Stomach (tissue), 4 donors: ENCODE measurements around the gene MRPL55.

Experiments
- CTCF ChIP-seq, 7 experiments: fragments of 450-650 bp in 4 of 7; fragments of 200-600 bp in 3 of 7; sonication (generic) in 3 of 7; IDR thresholded peaks; one replicate each; pipeline ENCODE4 v1.5.1; 2016 to 2019; ENCODE audit warnings: antibody characterized with exemption in 7 of 7, control low read depth in 2 of 7, mild to moderate bottlenecking in 1 of 7
- EP300 ChIP-seq: sonication (generic); formaldehyde crosslinking; IDR thresholded peaks from one replicate; pipeline ENCODE4 v1.6.1; 2017; ENCODE audit warnings: antibody characterized with exemption
- POLR2A ChIP-seq, 4 donors: fragments of 450-650 bp; IDR thresholded peaks; one replicate each; pipeline ENCODE4 v1.6.1; 2016; ENCODE audit warnings: antibody characterized with exemption in 4 of 4, control low read depth in 2 of 4, mild to moderate bottlenecking in 1 of 4, moderate library complexity in 1 of 4
- POLR2AphosphoS5 ChIP-seq, 3 donors: sonication (generic); formaldehyde crosslinking; IDR thresholded peaks; one replicate each; pipeline ENCODE4 v1.6.1; 2016; ENCODE audit warnings: antibody characterized with exemption in 3 of 3

GRCh38 chr1:228095938-228096337, 13.2 kb downstream of the MRPL55 start:
- TF ChIP-seq CTCF (IDR thresholded peaks at IDR 0.05), result no peak
- no peak for TF ChIP-seq POLR2A (IDR thresholded peaks at IDR 0.05)
- no peak for TF ChIP-seq POLR2AphosphoS5 (IDR thresholded peaks at IDR 0.05)
- TF ChIP-seq EP300, result no peak
